Fibroblast of lung (primary cell): ENCODE measurements around the gene COL1A1.

Experiments used
- EZH2 ChIP-seq: IDR thresholded peaks from 2 replicates; pipeline ENCODE4 v1.5.1; 2012; ENCODE audit warnings: low read length, control low read depth, mild to moderate bottlenecking; ENCODE audit errors: missing control alignments
- TF ChIP-seq, protein P1 (sequence below), 2 donors: IDR thresholded peaks in 1 of 2; conservative IDR thresholded peaks in 1 of 2; 1 replicate in 1 of 2; 2 replicates in 1 of 2; pipeline ENCODE4 v1.5.1; 2011 to 2012; ENCODE audit warnings: low read length in 2 of 2, control low read depth in 1 of 2, inconsistent platforms in 1 of 2, low read depth in 1 of 2, mild to moderate bottlenecking in 1 of 2

DNA sequence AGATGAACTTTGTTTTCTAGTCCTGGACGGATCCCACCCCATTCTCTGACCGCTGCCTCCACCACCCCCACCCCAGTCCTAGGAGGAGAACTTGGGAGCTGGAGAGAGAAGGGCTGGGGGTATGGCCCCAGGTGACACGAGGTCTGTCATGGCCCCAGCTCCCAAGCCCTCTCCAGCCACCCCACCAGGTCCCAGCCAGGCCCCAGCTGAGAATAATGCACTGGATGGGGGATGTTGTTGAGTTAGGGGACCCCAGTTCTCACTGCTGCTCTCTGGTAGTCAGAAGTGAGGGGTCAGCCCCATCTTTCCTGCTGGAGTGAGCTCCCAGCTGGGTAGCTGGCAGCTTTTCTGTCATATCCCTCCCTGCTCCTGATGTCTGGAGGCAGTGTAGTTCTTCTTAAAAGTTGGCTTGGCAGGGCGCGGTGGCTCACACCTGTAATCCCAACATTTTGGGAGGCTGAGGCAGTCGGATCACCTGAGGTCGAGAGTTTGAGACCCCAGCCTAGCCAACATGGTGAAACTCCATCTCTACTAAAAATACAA lies 4.6 kb upstream of the COL1A1 start:
- TF ChIP-seq, protein P1, sequence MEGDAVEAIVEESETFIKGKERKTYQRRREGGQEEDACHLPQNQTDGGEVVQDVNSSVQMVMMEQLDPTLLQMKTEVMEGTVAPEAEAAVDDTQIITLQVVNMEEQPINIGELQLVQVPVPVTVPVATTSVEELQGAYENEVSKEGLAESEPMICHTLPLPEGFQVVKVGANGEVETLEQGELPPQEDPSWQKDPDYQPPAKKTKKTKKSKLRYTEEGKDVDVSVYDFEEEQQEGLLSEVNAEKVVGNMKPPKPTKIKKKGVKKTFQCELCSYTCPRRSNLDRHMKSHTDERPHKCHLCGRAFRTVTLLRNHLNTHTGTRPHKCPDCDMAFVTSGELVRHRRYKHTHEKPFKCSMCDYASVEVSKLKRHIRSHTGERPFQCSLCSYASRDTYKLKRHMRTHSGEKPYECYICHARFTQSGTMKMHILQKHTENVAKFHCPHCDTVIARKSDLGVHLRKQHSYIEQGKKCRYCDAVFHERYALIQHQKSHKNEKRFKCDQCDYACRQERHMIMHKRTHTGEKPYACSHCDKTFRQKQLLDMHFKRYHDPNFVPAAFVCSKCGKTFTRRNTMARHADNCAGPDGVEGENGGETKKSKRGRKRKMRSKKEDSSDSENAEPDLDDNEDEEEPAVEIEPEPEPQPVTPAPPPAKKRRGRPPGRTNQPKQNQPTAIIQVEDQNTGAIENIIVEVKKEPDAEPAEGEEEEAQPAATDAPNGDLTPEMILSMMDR (conservative IDR thresholded peaks at IDR 0.05 in 1 of 2, IDR thresholded peaks at IDR 0.05 in 1 of 2; ENCODE audit: low read depth in 1 of 2, low read length in 2 of 2): no peak
- no peak for TF ChIP-seq EZH2
